Neural cell (in vitro differentiated cells): ENCODE results near the gene SEMA3F. TPM values are rescaled to one million over a fixed set of nuclear protein-coding genes. Genes with fewer than 3 reads are reported as not detected.
A peak's percentile ranks its signal among the peaks of the same experiment; 100 is the strongest.

Experiments
- H2AFZ ChIP-seq: fragments of 200-600, 300-800 bp; sonication (generic), shearing (Covaris generic); 2 replicates; pipeline ENCODE4 v1.6.0; 2014; ENCODE audit warnings: low read depth, mild to moderate bottlenecking, antibody characterized with exemption, low read length, moderate library complexity
- H3F3A ChIP-seq: fragments of 200-600 bp; shearing (Covaris generic); 2 replicates; pipeline ENCODE4 v1.6.1; 2016; ENCODE audit warnings: mild to moderate bottlenecking, moderate library complexity, mixed read lengths, antibody characterized with exemption, low read length; ENCODE audit not compliant: insufficient read depth, poor library complexity, severe bottlenecking
- H3K27ac ChIP-seq: fragments of 200-600, 300-800 bp; sonication (generic), shearing (Covaris generic); 2 replicates; pipeline ENCODE4 v1.5.1; 2014; ENCODE audit warnings: mild to moderate bottlenecking, low read length, moderate library complexity
- H3K27me3 ChIP-seq: fragments of 300-800, 200-600 bp; sonication (generic), shearing (Covaris generic); 2 replicates; pipeline ENCODE4 v1.6.0; 2014; ENCODE audit warnings: mild to moderate bottlenecking, low read depth, low read length, moderate library complexity; ENCODE audit not compliant: insufficient read depth
- H3K36me3 ChIP-seq: fragments of 300-800, 200-600 bp; sonication (generic), shearing (Covaris generic); 2 replicates; pipeline ENCODE4 v1.5.1; 2014; ENCODE audit warnings: mild to moderate bottlenecking, antibody characterized with exemption, low read length, moderate library complexity; ENCODE audit not compliant: insufficient read depth
- H3K4me2 ChIP-seq: fragments of 300-800, 200-600 bp; sonication (generic), shearing (Covaris generic); 2 replicates; pipeline ENCODE4 v1.6.0; 2014; ENCODE audit warnings: mild to moderate bottlenecking, low read length
- H3K4me3 ChIP-seq: fragments of 300-800, 200-600 bp; sonication (generic), shearing (Covaris generic); 2 replicates; pipeline ENCODE4 v1.5.1; 2014; ENCODE audit warnings: mild to moderate bottlenecking, low read length, moderate library complexity
- H3K79me2 ChIP-seq: fragments of 200-600 bp; shearing (Covaris generic); replicated peaks from 2 replicates; pipeline ENCODE4 v1.6.0; 2014; ENCODE audit warnings: mild to moderate bottlenecking, low read length, moderate library complexity; ENCODE audit not compliant: insufficient read depth
- H3K9ac ChIP-seq: fragments of 300-800, 200-600 bp; sonication (generic), shearing (Covaris generic); 2 replicates; pipeline ENCODE4 v1.6.1; 2016; ENCODE audit warnings: mild to moderate bottlenecking, low read length, mixed read lengths
- H3K9me2 ChIP-seq: fragments of 200-600 bp; shearing (Covaris generic); 2 replicates; pipeline ENCODE4 v1.6.1; 2016; ENCODE audit warnings: mild to moderate bottlenecking, low read length, mixed read lengths; ENCODE audit not compliant: insufficient read depth
- H3K9me3 ChIP-seq: fragments of 200-600, 300-800 bp; sonication (generic), shearing (Covaris generic); 2 replicates; pipeline ENCODE4 v1.6.1; 2016; ENCODE audit warnings: mild to moderate bottlenecking, mixed run types, low read length, moderate library complexity, mixed read lengths
- H4K20me1 ChIP-seq: fragments of 200-600 bp; shearing (Covaris generic); 2 replicates; pipeline ENCODE4 v1.6.1; 2016; ENCODE audit warnings: mild to moderate bottlenecking, mixed run types; ENCODE audit not compliant: insufficient read depth
- EP300 ChIP-seq: fragments of 450-650 bp; conservative IDR thresholded peaks from 2 replicates; pipeline ENCODE4 v1.6.1; 2014; ENCODE audit warnings: antibody characterized with exemption, mild to moderate bottlenecking, moderate library complexity; ENCODE audit not compliant: poor library complexity, severe bottlenecking
- EZH2 ChIP-seq: fragments of 200-600, 300-800 bp; shearing (Covaris generic), sonication (generic); IDR thresholded peaks from 2 replicates; pipeline ENCODE4 v1.6.1; 2014; ENCODE audit warnings: antibody characterized with exemption, low read length, borderline replicate concordance, mild to moderate bottlenecking; ENCODE audit not compliant: insufficient read depth, poor library complexity, severe bottlenecking
- MXI1 ChIP-seq: fragments of 450-650 bp; conservative IDR thresholded peaks from 2 replicates; pipeline ENCODE4 v1.6.1; 2014; ENCODE audit warnings: antibody characterized with exemption, mild to moderate bottlenecking; ENCODE audit not compliant: poor library complexity, severe bottlenecking
- POLR2AphosphoS5 ChIP-seq: IDR thresholded peaks from 2 replicates; pipeline ENCODE4 v1.6.1; 2012
- RAD21 ChIP-seq: fragments of 450-650 bp; conservative IDR thresholded peaks from 2 replicates; pipeline ENCODE4 v1.6.1; 2014; ENCODE audit warnings: antibody characterized with exemption, mild to moderate bottlenecking, moderate library complexity
- SMC3 ChIP-seq: fragments of 450-650 bp; conservative IDR thresholded peaks from 2 replicates; pipeline ENCODE4 v1.6.1; 2014; ENCODE audit warnings: antibody characterized with exemption, mild to moderate bottlenecking, moderate library complexity; ENCODE audit not compliant: poor library complexity
- TAF1 ChIP-seq: IDR thresholded peaks from 2 replicates; pipeline ENCODE4 v1.6.1; 2012; ENCODE audit warnings: low read depth
- polyA plus RNA-seq: library from polyadenylated mRNA; depleted of rRNA; stranded (reverse); fragments of >200 nt; gene quantifications from 2 replicates; pipeline ENCODE4 v1.2.3, GENCODE V29; 2014
- TF ChIP-seq, protein P1 (sequence below): fragments of 450-650 bp; IDR thresholded peaks from 2 replicates; pipeline ENCODE4 v1.5.1; 2014; ENCODE audit warnings: antibody characterized with exemption, mild to moderate bottlenecking, moderate library complexity; ENCODE audit not compliant: poor library complexity, severe bottlenecking
- TF ChIP-seq, protein P2 (sequence below): IDR thresholded peaks from 2 replicates; pipeline ENCODE4 v1.6.1; 2012; ENCODE audit warnings: borderline replicate concordance

Gene SEMA3F
- polyA plus RNA-seq, 1 donor from 2014 or later = 17.0 TPM

GRCh38 chr3:50230794-50231125 lies 75.6 kb downstream of the SEMA3F start:
- Histone ChIP-seq H3K79me2 (no peaks in the 10 kb centered on the region), H3K36me3 (no peaks in the 10 kb centered on the region), H3K27me3 (no peaks in the 10 kb centered on the region), H3F3A (no peaks in the 10 kb centered on the region), H2AFZ (no peak overlapping the region), H3K4me3 (no peak overlapping the region), H3K27ac (peak overlapping the region; percentile 2), H3K9me2 (no peaks in the 10 kb centered on the region), H3K4me2 (no peak overlapping the region), H4K20me1 (no peaks in the 10 kb centered on the region), H3K9ac (no peak overlapping the region), H3K9me3 (no peaks in the 10 kb centered on the region)
- no peak for TF ChIP-seq SMC3
- TF ChIP-seq EP300 = no peak
- TF ChIP-seq EZH2 = no peak
- no peak for TF ChIP-seq RAD21

GRCh38 chr3:50231581-50231980 lies 76.5 kb downstream of the SEMA3F start:
- no peaks in the 10 kb centered on the region for H3F3A ChIP-seq
- H3K79me2 ChIP-seq = peaks cover 6% of the 10 kb centered on the region
- H3K9me2 ChIP-seq = no peaks in the 10 kb centered on the region
- H3K27ac ChIP-seq = no peak overlapping the region
- no peaks in the 10 kb centered on the region for H4K20me1 ChIP-seq
- no peak overlapping the region for H3K4me2 ChIP-seq
- H3K4me3 ChIP-seq = no peak overlapping the region
- H3K9me3 ChIP-seq = no peaks in the 10 kb centered on the region
- TF ChIP-seq EP300 (no peak), MXI1 (no peak), SMC3 (no peak), RAD21 (no peak), POLR2AphosphoS5 (no peak), TAF1 (no peak), EZH2 (no peak)
- TF ChIP-seq, protein P1, sequence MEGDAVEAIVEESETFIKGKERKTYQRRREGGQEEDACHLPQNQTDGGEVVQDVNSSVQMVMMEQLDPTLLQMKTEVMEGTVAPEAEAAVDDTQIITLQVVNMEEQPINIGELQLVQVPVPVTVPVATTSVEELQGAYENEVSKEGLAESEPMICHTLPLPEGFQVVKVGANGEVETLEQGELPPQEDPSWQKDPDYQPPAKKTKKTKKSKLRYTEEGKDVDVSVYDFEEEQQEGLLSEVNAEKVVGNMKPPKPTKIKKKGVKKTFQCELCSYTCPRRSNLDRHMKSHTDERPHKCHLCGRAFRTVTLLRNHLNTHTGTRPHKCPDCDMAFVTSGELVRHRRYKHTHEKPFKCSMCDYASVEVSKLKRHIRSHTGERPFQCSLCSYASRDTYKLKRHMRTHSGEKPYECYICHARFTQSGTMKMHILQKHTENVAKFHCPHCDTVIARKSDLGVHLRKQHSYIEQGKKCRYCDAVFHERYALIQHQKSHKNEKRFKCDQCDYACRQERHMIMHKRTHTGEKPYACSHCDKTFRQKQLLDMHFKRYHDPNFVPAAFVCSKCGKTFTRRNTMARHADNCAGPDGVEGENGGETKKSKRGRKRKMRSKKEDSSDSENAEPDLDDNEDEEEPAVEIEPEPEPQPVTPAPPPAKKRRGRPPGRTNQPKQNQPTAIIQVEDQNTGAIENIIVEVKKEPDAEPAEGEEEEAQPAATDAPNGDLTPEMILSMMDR = no peak
- TF ChIP-seq, protein P2, sequence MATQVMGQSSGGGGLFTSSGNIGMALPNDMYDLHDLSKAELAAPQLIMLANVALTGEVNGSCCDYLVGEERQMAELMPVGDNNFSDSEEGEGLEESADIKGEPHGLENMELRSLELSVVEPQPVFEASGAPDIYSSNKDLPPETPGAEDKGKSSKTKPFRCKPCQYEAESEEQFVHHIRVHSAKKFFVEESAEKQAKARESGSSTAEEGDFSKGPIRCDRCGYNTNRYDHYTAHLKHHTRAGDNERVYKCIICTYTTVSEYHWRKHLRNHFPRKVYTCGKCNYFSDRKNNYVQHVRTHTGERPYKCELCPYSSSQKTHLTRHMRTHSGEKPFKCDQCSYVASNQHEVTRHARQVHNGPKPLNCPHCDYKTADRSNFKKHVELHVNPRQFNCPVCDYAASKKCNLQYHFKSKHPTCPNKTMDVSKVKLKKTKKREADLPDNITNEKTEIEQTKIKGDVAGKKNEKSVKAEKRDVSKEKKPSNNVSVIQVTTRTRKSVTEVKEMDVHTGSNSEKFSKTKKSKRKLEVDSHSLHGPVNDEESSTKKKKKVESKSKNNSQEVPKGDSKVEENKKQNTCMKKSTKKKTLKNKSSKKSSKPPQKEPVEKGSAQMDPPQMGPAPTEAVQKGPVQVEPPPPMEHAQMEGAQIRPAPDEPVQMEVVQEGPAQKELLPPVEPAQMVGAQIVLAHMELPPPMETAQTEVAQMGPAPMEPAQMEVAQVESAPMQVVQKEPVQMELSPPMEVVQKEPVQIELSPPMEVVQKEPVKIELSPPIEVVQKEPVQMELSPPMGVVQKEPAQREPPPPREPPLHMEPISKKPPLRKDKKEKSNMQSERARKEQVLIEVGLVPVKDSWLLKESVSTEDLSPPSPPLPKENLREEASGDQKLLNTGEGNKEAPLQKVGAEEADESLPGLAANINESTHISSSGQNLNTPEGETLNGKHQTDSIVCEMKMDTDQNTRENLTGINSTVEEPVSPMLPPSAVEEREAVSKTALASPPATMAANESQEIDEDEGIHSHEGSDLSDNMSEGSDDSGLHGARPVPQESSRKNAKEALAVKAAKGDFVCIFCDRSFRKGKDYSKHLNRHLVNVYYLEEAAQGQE = no peak
- no peaks in the 10 kb centered on the region for H3K36me3 ChIP-seq
- H3K9ac ChIP-seq = no peak overlapping the region
- H2AFZ ChIP-seq = no peak overlapping the region
- H3K27me3 ChIP-seq = no peaks in the 10 kb centered on the region

DNA sequence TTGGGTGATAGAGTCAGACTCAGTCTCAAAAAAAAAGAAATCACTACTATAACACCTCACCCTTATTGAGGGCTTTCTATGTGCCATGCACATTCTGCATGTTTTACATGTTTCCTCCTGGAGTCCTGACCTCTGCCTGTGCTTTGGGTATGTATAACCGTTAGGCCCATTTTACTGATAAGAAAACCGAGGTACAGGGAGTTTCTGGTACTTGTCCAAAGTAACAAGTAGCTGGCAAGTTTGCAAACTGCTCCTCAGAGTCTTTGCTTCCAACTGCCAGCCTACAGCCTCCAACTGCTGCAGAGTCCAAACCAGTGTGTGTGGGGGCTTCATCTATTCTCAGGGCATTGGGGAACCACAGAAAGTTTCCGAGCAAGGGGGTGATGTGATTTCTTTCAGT lies 77.2 kb downstream of the SEMA3F start:
- Histone ChIP-seq H3K9ac (peak overlapping the region; percentile 66), H3K27ac (peak overlapping the region; percentile 89), H3K9me3 (no peaks in the 10 kb centered on the region), H2AFZ (no peak overlapping the region), H4K20me1 (no peaks in the 10 kb centered on the region), H3K4me3 (no peak overlapping the region), H3K9me2 (no peaks in the 10 kb centered on the region), H3K4me2 (no peak overlapping the region), H3K36me3 (no peaks in the 10 kb centered on the region), H3K27me3 (no peaks in the 10 kb centered on the region), H3K79me2 (peaks cover 13% of the 10 kb centered on the region), H3F3A (no peaks in the 10 kb centered on the region)
- no peak for TF ChIP-seq EZH2
- no peak for TF ChIP-seq POLR2AphosphoS5
- no peak for TF ChIP-seq RAD21
- TF ChIP-seq, protein P1 = no peak
- TF ChIP-seq MXI1 = no peak
- no peak for TF ChIP-seq SMC3
- TF ChIP-seq, protein P2 = no peak
- TF ChIP-seq EP300 = no peak
- no peak for TF ChIP-seq TAF1
